Osteoblast (primary cell): ENCODE data around the gene DLG2. TPM values are rescaled to one million over a fixed set of nuclear protein-coding genes. Genes with fewer than 3 reads are reported as not detected.

Experiments
- DNase-seq: peaks from one replicate; pipeline ENCODE4 v3.0.0; 2011; ENCODE audit warnings: low spot score, mixed read lengths; ENCODE audit not compliant: insufficient read length; ENCODE audit errors: missing footprints
- H2AFZ ChIP-seq: 2 replicates; pipeline ENCODE4 v1.6.0; 2011; ENCODE audit warnings: mild to moderate bottlenecking, low read length
- H3K27ac ChIP-seq: 2 replicates; pipeline ENCODE4 v1.5.1; 2011; ENCODE audit warnings: mild to moderate bottlenecking, low read depth, low read length, moderate library complexity
- H3K27me3 ChIP-seq: 2 replicates; pipeline ENCODE4 v1.6.0; 2012; ENCODE audit warnings: mild to moderate bottlenecking, control low read depth, inconsistent platforms, low read length, moderate library complexity; ENCODE audit not compliant: insufficient read depth
- H3K36me3 ChIP-seq: 2 replicates; pipeline ENCODE4 v1.5.1; 2011; ENCODE audit warnings: mild to moderate bottlenecking, low read length, control low read depth, moderate library complexity; ENCODE audit not compliant: insufficient read depth
- H3K4me1 ChIP-seq: 2 replicates; pipeline ENCODE4 v1.5.1; 2011; ENCODE audit warnings: mild to moderate bottlenecking, low read length, control low read depth, moderate library complexity; ENCODE audit not compliant: insufficient read depth
- H3K4me2 ChIP-seq: 2 replicates; pipeline ENCODE4 v1.6.0; 2011; ENCODE audit warnings: mild to moderate bottlenecking, low read length; ENCODE audit not compliant: insufficient read depth
- H3K4me3 ChIP-seq: fragments of 200-600 bp; sonication (generic); 3 replicates; pipeline ENCODE4 v1.5.1; 2012; ENCODE audit warnings: mild to moderate bottlenecking, low read length, inconsistent platforms; ENCODE audit not compliant: insufficient read depth
- H3K79me2 ChIP-seq: 2 replicates; pipeline ENCODE4 v1.6.0; 2012; ENCODE audit warnings: mild to moderate bottlenecking, low read length, control low read depth, inconsistent platforms; ENCODE audit not compliant: insufficient read depth
- H3K9me3 ChIP-seq: 2 replicates; pipeline ENCODE4 v1.5.1; 2011; ENCODE audit warnings: low read depth, low read length, control low read depth
- H4K20me1 ChIP-seq: 2 replicates; pipeline ENCODE4 v1.6.0; 2012; ENCODE audit warnings: mild to moderate bottlenecking, low read length, control low read depth; ENCODE audit not compliant: insufficient read depth
- CTCF ChIP-seq: IDR thresholded peaks from 2 replicates; pipeline ENCODE4 v1.5.1; 2011; ENCODE audit warnings: mild to moderate bottlenecking, low read depth, low read length, moderate library complexity; ENCODE audit errors: extremely low read depth
- total RNA-seq: library from RNA; depleted of rRNA; stranded (reverse); fragments of >200 nt; gene quantifications from 2 replicates; pipeline ENCODE4 v1.2.3, GENCODE V29; 2012

Gene DLG2
- total RNA-seq, 1 donor: 3.3 TPM

GRCh38 chr11:83852012-83852411 is 1775.1 kb downstream of the DLG2 start:
- no peaks in the 10 kb centered on the region for H3K9me3 ChIP-seq
- H4K20me1 ChIP-seq: no peaks in the 10 kb centered on the region
- no peak overlapping the region for H3K4me2 ChIP-seq
- no peaks in the 10 kb centered on the region for H3K27me3 ChIP-seq
- peak; percentile 25 for DNase-seq
- H3K4me1 ChIP-seq: no peaks in the 10 kb centered on the region
- H3K4me3 ChIP-seq: no peak overlapping the region
- H3K27ac ChIP-seq: no peak overlapping the region
- TF ChIP-seq CTCF: no peak
- no peaks in the 10 kb centered on the region for H3K79me2 ChIP-seq
- H3K36me3 ChIP-seq: no peaks in the 10 kb centered on the region
- no peak overlapping the region for H2AFZ ChIP-seq

GRCh38 chr11:83847467-83848034 is 1779.6 kb downstream of the DLG2 start:
- no peak for DNase-seq
- H3K27ac ChIP-seq: no peak overlapping the region

GRCh38 chr11:83845797-83846196 is 1781.3 kb downstream of the DLG2 start:
- Histone ChIP-seq H4K20me1 (no peaks in the 10 kb centered on the region), H3K9me3 (no peaks in the 10 kb centered on the region), H3K36me3 (no peaks in the 10 kb centered on the region), H3K27me3 (no peaks in the 10 kb centered on the region), H3K79me2 (no peaks in the 10 kb centered on the region), H3K4me1 (no peaks in the 10 kb centered on the region), H3K4me2 (no peak overlapping the region), H2AFZ (no peak overlapping the region), H3K27ac (no peak overlapping the region), H3K4me3 (no peak overlapping the region)
- TF ChIP-seq CTCF: no peak
- no peak for DNase-seq

More at GRCh38 chr11:83847467-83848034, 1779.6 kb downstream of the DLG2 start:
- TF ChIP-seq CTCF: no peak
- Histone ChIP-seq H3K4me1 (no peaks in the 10 kb centered on the region), H4K20me1 (no peaks in the 10 kb centered on the region), H3K79me2 (no peaks in the 10 kb centered on the region), H3K4me2 (no peak overlapping the region), H2AFZ (no peak overlapping the region), H3K4me3 (no peak overlapping the region), H3K27me3 (no peaks in the 10 kb centered on the region), H3K36me3 (no peaks in the 10 kb centered on the region), H3K9me3 (no peaks in the 10 kb centered on the region)

GRCh38 chr11:83840326-83840725 is 1786.8 kb downstream of the DLG2 start:
- H3K36me3 ChIP-seq: no peaks in the 10 kb centered on the region
- H3K4me1 ChIP-seq: no peaks in the 10 kb centered on the region
- H3K4me2 ChIP-seq: no peak overlapping the region
- no peaks in the 10 kb centered on the region for H4K20me1 ChIP-seq
- DNase-seq: no peak
- no peak overlapping the region for H3K4me3 ChIP-seq
- H3K27ac ChIP-seq: no peak overlapping the region
- no peak for TF ChIP-seq CTCF
- no peaks in the 10 kb centered on the region for H3K27me3 ChIP-seq
- no peaks in the 10 kb centered on the region for H3K9me3 ChIP-seq
- H2AFZ ChIP-seq: no peak overlapping the region
- H3K79me2 ChIP-seq: no peaks in the 10 kb centered on the region
